Neural crest cell (in vitro differentiated cells): ENCODE results near the gene RAB37. TPM values are rescaled to one million over a fixed set of nuclear protein-coding genes. Genes with fewer than 3 reads are reported as not detected.

ENCODE experiments used
- DNase-seq: peaks from one replicate; pipeline ENCODE4 v3.0.0; 2021; ENCODE audit warnings: low read depth, mixed read lengths, low spot score
- H3K27ac Mint-ChIP-seq: one replicate; pipeline ENCODE4 v1.8.0; 2021; ENCODE audit warnings: mild to moderate bottlenecking, mixed read lengths; ENCODE audit not compliant: unreplicated experiment
- H3K27me3 Mint-ChIP-seq: 2 replicates; pipeline ENCODE4 v1.8.0; 2021; ENCODE audit warnings: low read depth, mild to moderate bottlenecking, mixed read lengths
- H3K36me3 Mint-ChIP-seq: 2 replicates; pipeline ENCODE4 v1.8.0; 2021; ENCODE audit warnings: low read depth, mild to moderate bottlenecking, mixed read lengths
- H3K4me1 Mint-ChIP-seq: 2 replicates; pipeline ENCODE4 v1.8.0; 2021; ENCODE audit warnings: mixed read lengths
- H3K4me3 Mint-ChIP-seq: one replicate; pipeline ENCODE4 v1.8.0; 2021; ENCODE audit warnings: mild to moderate bottlenecking, mixed read lengths
- H3K9me3 Mint-ChIP-seq: 2 replicates; pipeline ENCODE4 v1.8.0; 2021; ENCODE audit warnings: mixed read lengths
- total RNA-seq: library from RNA; stranded (reverse); gene quantifications from 2 replicates; pipeline ENCODE4 v1.2.1, GENCODE V29; 2021
- TF ChIP-seq, protein P1 (sequence below): fragments of 200-600 bp; sonication (generic); conservative IDR thresholded peaks from 2 replicates; pipeline ENCODE4 v1.5.0; 2021; ENCODE audit warnings: antibody characterized with exemption, mild to moderate bottlenecking

The RAB37 gene
- total RNA-seq, 1 donor from 2014 or later, result not detected

DNA sequence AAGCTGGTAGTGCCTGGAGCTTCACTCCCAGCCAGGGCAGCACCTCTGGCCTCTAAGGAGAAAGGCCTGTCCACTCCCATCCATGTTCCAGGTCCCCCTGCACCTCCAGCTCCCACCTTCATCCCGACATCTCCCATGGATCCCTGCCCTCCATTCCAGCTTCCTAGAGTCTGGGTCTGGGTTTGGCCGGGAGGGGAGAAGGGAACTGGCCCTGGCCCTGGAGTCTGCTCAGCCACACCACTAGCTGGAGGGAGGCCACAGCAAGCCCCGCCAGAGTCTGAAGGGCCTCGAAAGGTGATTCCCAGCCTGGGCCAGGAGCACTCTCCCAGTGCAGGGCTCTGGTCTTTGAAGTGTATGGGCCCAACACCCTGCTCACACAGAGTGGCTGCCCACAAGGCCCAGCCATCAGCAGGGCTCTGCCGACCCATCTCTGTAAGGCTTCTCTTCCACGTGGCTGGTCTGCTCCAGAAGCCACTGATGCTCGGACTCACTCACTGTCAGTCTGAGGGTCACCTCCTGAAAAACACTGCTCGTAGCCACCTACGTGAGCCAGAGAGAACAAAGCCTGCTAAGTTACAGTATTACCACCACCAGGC is 34.4 kb downstream of the RAB37 start:
- Mint-ChIP-seq H3K36me3 (peaks cover 15% of the 10 kb centered on the region), H3K27ac (no peak overlapping the region), H3K4me3 (peak overlapping the region; percentile 34), H3K27me3 (no peaks in the 10 kb centered on the region), H3K9me3 (no peaks in the 10 kb centered on the region), H3K4me1 (peaks cover 26% of the 10 kb centered on the region)
- DNase-seq, result no peak
- TF ChIP-seq, protein P1, sequence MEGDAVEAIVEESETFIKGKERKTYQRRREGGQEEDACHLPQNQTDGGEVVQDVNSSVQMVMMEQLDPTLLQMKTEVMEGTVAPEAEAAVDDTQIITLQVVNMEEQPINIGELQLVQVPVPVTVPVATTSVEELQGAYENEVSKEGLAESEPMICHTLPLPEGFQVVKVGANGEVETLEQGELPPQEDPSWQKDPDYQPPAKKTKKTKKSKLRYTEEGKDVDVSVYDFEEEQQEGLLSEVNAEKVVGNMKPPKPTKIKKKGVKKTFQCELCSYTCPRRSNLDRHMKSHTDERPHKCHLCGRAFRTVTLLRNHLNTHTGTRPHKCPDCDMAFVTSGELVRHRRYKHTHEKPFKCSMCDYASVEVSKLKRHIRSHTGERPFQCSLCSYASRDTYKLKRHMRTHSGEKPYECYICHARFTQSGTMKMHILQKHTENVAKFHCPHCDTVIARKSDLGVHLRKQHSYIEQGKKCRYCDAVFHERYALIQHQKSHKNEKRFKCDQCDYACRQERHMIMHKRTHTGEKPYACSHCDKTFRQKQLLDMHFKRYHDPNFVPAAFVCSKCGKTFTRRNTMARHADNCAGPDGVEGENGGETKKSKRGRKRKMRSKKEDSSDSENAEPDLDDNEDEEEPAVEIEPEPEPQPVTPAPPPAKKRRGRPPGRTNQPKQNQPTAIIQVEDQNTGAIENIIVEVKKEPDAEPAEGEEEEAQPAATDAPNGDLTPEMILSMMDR, result no peak

DNA sequence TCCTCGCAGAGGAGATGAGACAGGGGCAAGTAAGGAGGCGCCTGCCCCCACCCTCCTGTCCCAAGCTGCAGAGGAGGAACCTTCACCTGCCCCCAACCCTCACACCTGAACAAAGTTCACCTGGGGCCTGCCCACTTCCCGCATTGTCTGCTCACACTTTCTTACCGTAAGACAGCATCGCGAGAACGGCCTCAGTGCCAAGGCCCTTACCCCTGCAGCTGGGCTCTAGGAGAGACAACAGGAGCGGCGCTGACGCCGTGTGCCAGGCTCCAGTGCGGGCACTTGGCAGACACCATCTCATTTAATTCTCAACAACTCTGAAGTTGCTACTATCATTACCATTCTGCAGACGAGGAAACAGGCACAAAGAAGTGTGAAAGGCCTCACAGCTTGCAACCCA is 35.0 kb downstream of the RAB37 start:
- Mint-ChIP-seq H3K27me3 (no peaks in the 10 kb centered on the region), H3K36me3 (peaks cover 13% of the 10 kb centered on the region), H3K4me1 (peaks cover 27% of the 10 kb centered on the region), H3K9me3 (no peaks in the 10 kb centered on the region), H3K4me3 (peak overlapping the region; percentile 27), H3K27ac (no peak overlapping the region)
- DNase-seq, result no peak
- TF ChIP-seq, protein P1, result no peak

DNA sequence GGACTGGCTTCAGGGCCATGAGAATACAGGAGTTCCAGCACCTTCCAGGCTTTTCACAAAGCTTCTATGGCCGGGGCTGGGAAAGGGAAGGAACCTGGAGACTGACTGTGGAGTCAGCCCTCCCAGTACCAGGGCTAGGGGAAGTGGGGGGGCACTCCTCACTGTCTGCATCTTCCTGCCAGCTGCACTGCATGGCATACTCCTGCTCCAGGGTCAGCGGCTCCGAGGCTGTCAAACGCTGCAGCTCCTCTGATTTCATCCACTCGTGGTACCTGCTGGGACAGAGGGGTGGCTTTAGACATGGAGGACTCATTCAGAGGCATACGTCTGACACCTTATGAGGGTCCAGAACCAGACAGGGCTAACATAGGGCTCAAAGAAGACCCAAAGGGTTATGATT is 36.4 kb downstream of the RAB37 start:
- peaks cover 36% of the 10 kb centered on the region for H3K4me1 Mint-ChIP-seq
- no peak overlapping the region for H3K27ac Mint-ChIP-seq
- no peaks in the 10 kb centered on the region for H3K27me3 Mint-ChIP-seq
- peaks cover 13% of the 10 kb centered on the region for H3K36me3 Mint-ChIP-seq
- peak overlapping the region; percentile 73 for H3K4me3 Mint-ChIP-seq
- H3K9me3 Mint-ChIP-seq, result no peaks in the 10 kb centered on the region
- TF ChIP-seq, protein P1, result no peak
- DNase-seq, result no peak

DNA sequence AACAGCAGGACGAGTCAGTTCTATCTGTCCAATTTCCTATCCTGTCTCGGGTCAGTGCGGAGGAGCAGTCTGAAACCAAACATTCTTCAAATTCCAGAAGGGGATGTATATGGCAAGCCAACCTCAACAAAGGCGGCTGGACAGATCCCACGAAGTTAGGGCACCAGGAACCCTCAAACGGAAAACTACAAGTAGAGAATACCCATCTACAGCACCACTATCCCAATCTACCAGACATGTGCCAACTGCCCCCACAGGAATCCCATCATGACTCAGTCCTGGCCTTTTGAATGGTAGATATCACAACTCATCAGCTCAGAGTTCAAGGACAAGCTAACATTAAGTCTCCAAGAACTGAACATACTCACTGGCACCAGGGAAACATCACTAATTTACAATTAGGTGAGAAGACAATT is 36.8 kb downstream of the RAB37 start:
- Mint-ChIP-seq H3K36me3 (peaks cover 10% of the 10 kb centered on the region), H3K4me3 (peak overlapping the region; percentile 73), H3K27ac (no peak overlapping the region), H3K27me3 (no peaks in the 10 kb centered on the region), H3K9me3 (no peaks in the 10 kb centered on the region), H3K4me1 (peaks cover 32% of the 10 kb centered on the region)
- TF ChIP-seq, protein P1, result no peak
- no peak for DNase-seq

DNA sequence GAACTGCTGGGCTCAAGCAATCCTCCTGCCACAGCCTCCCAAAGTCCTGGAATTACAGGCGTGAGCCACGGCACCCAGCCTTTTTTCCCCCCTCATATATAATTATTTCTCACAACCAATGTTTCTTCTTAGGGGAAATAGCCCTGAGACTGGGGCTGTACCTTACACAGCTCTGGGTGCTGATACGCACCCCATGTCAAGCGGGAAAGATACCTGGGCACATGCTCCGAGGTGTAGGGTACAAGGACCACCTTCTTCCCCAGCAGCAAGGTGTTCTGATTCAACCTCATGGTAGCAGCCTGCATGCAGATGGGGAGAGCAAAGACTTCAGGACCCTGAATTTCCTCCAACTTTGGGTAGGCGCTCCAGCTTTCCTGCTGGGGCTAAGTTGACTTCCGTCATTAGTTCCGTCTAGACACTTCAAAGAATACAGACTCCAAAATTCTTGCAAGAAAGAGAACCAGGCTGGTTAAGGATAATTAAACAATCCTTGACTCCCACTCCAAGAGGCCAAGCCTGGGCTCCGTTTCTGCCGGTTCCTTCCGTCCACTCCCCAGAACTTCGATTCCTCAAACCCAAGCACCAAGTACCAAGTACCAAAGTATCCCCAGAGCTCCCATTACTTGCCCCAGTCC is 38.5 kb downstream of the RAB37 start:
- peaks cover 10% of the 10 kb centered on the region for H3K36me3 Mint-ChIP-seq
- peak overlapping the region; percentile 97 for H3K4me3 Mint-ChIP-seq
- peaks cover 45% of the 10 kb centered on the region for H3K4me1 Mint-ChIP-seq
- DNase-seq, result no peak
- H3K9me3 Mint-ChIP-seq, result no peaks in the 10 kb centered on the region
- TF ChIP-seq, protein P1, result no peak
- no peaks in the 10 kb centered on the region for H3K27me3 Mint-ChIP-seq
- H3K27ac Mint-ChIP-seq, result peak overlapping the region; percentile 94
